ENCODE data around the gene ROBO1. TPM values are rescaled to one million over a fixed set of nuclear protein-coding genes. Genes with fewer than 3 reads are reported as not detected.

ROBO1 gene
- total RNA-seq, 8 experiments from 2014 or later = 45.0 to 147 (median 67.8) TPM

- Histone ChIP-seq H3K4me1 (replicated peaks in 1 of 2) (peaks cover 7 to 11% of the 10 kb centered on the region in 2 donors), H3K27ac (no peak overlapping the region), H3K4me3 (no peak overlapping the region)
- ATAC-seq (replicated peaks in 6 of 8) = peak in 1 of 8 experiments; percentile 11
- 0 to 100% (median 58%) methylated on average over 1 of the region's 1 CpG; no CpG with 5 or more reads in 2 of the 10 experiments for WGBS, 10 experiments
- in situ Hi-C loops (cut with MboI; ENCODE audit: low pct_unique_long_range_greater_than_20kb in 2 of 9, low sequenced_read_pairs in 9 of 9, unreplicated experiment in 9 of 9) = loop anchor here in 1 of 9 experiments (25.0 kb wide), 1 partner anchor 224 kb away; no protein-coding TSS in a partner anchor
Measured at GRCh38 chr3:79761441-79761840, 6.4 kb downstream of the ROBO1 start.

- WGBS, 10 experiments = 0 to 100% (median 56%) methylated on average over 1 of the region's 1 CpG
- ATAC-seq (replicated peaks in 6 of 8) = no peak
- H3K4me3 ChIP-seq = no peak overlapping the region
- in situ Hi-C loops (cut with MboI; ENCODE audit: low pct_unique_long_range_greater_than_20kb in 2 of 9, low sequenced_read_pairs in 9 of 9, unreplicated experiment in 9 of 9) = loop anchor here in 1 of 9 experiments (25.0 kb wide), 1 partner anchor 214 kb away; no protein-coding TSS in a partner anchor
- no peak overlapping the region for H3K27ac ChIP-seq
- H3K4me1 ChIP-seq (replicated peaks in 1 of 2) = no peaks in the 10 kb centered on the region
Measured at GRCh38 chr3:79751703-79752102, 16.1 kb downstream of the ROBO1 start.

GRCh38 chr3:79737530-79737929, 30.3 kb downstream of the ROBO1 start:
- Histone ChIP-seq H3K4me1 (replicated peaks in 1 of 2) (no peaks in the 10 kb centered on the region), H3K4me3 (no peak overlapping the region), H3K27ac (no peak overlapping the region)
- in situ Hi-C loops (cut with MboI; ENCODE audit: low pct_unique_long_range_greater_than_20kb in 2 of 9, low sequenced_read_pairs in 9 of 9, unreplicated experiment in 9 of 9) = no loop called here
- ATAC-seq (replicated peaks in 6 of 8) = no peak

- peak in 1 of 8 experiments; percentile 55 for ATAC-seq (replicated peaks in 6 of 8)
- WGBS, 10 experiments = 0 to 60% (median 14%) methylated on average over 2 of the region's 2 CpGs; no CpG with 5 or more reads in 2 of the 10 experiments
- in situ Hi-C loops (cut with MboI; ENCODE audit: low pct_unique_long_range_greater_than_20kb in 2 of 9, low sequenced_read_pairs in 9 of 9, unreplicated experiment in 9 of 9) = no loop called here
- Histone ChIP-seq H3K4me3 (no peak overlapping the region), H3K27ac (no peak overlapping the region), H3K4me1 (replicated peaks in 1 of 2) (peaks cover 0 to 5% of the 10 kb centered on the region in 2 donors)
Measured at GRCh38 chr3:79729096-79729495, 38.7 kb downstream of the ROBO1 start.

GRCh38 chr3:79726786-79727185, 41.0 kb downstream of the ROBO1 start:
- Histone ChIP-seq H3K27ac (no peak overlapping the region), H3K4me3 (no peak overlapping the region), H3K4me1 (replicated peaks in 1 of 2) (peaks cover 0 to 5% of the 10 kb centered on the region in 2 donors)
- peak in 5 of 8 experiments; percentile 24 to 52 (median 37) for ATAC-seq (replicated peaks in 6 of 8)
- WGBS, 10 experiments = 0 to 43% (median 31%) methylated on average over 1 of the region's 1 CpG; no CpG with 5 or more reads in 4 of the 10 experiments
- in situ Hi-C loops (cut with MboI; ENCODE audit: low pct_unique_long_range_greater_than_20kb in 2 of 9, low sequenced_read_pairs in 9 of 9, unreplicated experiment in 9 of 9) = no loop called here

- no peak for ATAC-seq (replicated peaks in 6 of 8)
- H3K4me3 ChIP-seq = no peak overlapping the region
- 3 to 91% (median 66%) methylated on average over 1 to 9 of the region's 9 CpGs; no CpG with 5 or more reads in 1 of the 10 experiments for WGBS, 10 experiments
- in situ Hi-C loops (cut with MboI; ENCODE audit: low pct_unique_long_range_greater_than_20kb in 2 of 9, low sequenced_read_pairs in 9 of 9, unreplicated experiment in 9 of 9) = no loop called here
- H3K4me1 ChIP-seq (replicated peaks in 1 of 2) = peaks cover 0 to 5% of the 10 kb centered on the region in 2 donors
- no peak overlapping the region for H3K27ac ChIP-seq
Measured at GRCh38 chr3:79724206-79724605, 43.6 kb downstream of the ROBO1 start.

GRCh38 chr3:79690072-79690471, 77.7 kb downstream of the ROBO1 start:
- 0 to 100% (median 0%) methylated on average over 1 of the region's 1 CpG; no CpG with 5 or more reads in 5 of the 10 experiments for WGBS, 10 experiments
- Histone ChIP-seq H3K27ac (no peak overlapping the region), H3K4me3 (no peak overlapping the region), H3K4me1 (replicated peaks in 1 of 2) (no peaks in the 10 kb centered on the region)
- in situ Hi-C loops (cut with MboI; ENCODE audit: low pct_unique_long_range_greater_than_20kb in 2 of 9, low sequenced_read_pairs in 9 of 9, unreplicated experiment in 9 of 9) = no loop called here
- ATAC-seq (replicated peaks in 6 of 8) = no peak

- in situ Hi-C loops (cut with MboI; ENCODE audit: low pct_unique_long_range_greater_than_20kb in 2 of 9, low sequenced_read_pairs in 9 of 9, unreplicated experiment in 9 of 9) = no loop called here
- no peak for ATAC-seq (replicated peaks in 6 of 8)
Measured at GRCh38 chr3:79685108-79685507, 82.7 kb downstream of the ROBO1 start.

GRCh38 chr3:79684041-79684440, 83.8 kb downstream of the ROBO1 start:
- 20 to 100% (median 93%) methylated on average over 1 of the region's 1 CpG; no CpG with 5 or more reads in 1 of the 10 experiments for WGBS, 10 experiments
- ATAC-seq (replicated peaks in 6 of 8) = no peak
- H3K4me3 ChIP-seq = no peak overlapping the region
- in situ Hi-C loops (cut with MboI; ENCODE audit: low pct_unique_long_range_greater_than_20kb in 2 of 9, low sequenced_read_pairs in 9 of 9, unreplicated experiment in 9 of 9) = no loop called here
- no peaks in the 10 kb centered on the region for H3K4me1 ChIP-seq (replicated peaks in 1 of 2)
- no peak overlapping the region for H3K27ac ChIP-seq

More at GRCh38 chr3:79685108-79685507, 82.7 kb downstream of the ROBO1 start:
- Histone ChIP-seq H3K4me3 (no peak overlapping the region), H3K27ac (no peak overlapping the region), H3K4me1 (replicated peaks in 1 of 2) (no peaks in the 10 kb centered on the region)

- ATAC-seq (replicated peaks in 6 of 8) = no peak
- in situ Hi-C loops (cut with MboI; ENCODE audit: low pct_unique_long_range_greater_than_20kb in 2 of 9, low sequenced_read_pairs in 9 of 9, unreplicated experiment in 9 of 9) = no loop called here
- WGBS, 10 experiments = 0 to 95% (median 83%) methylated on average over 2 of the region's 2 CpGs; no CpG with 5 or more reads in 3 of the 10 experiments
- Histone ChIP-seq H3K4me1 (replicated peaks in 1 of 2) (no peaks in the 10 kb centered on the region), H3K4me3 (no peak overlapping the region), H3K27ac (no peak overlapping the region)
Measured at GRCh38 chr3:79672731-79673130, 95.1 kb downstream of the ROBO1 start.

GRCh38 chr3:79672075-79672474, 95.7 kb downstream of the ROBO1 start:
- Histone ChIP-seq H3K27ac (no peak overlapping the region), H3K4me3 (no peak overlapping the region), H3K4me1 (replicated peaks in 1 of 2) (no peaks in the 10 kb centered on the region)
- whole genome bisulfite sequencing, 10 experiments = 0 to 86% (median 44%) methylated on average over 1 of the region's 1 CpG; no CpG with 5 or more reads in 1 of the 10 experiments
- no peak for ATAC-seq (replicated peaks in 6 of 8)
- in situ Hi-C loops (cut with MboI; ENCODE audit: low pct_unique_long_range_greater_than_20kb in 2 of 9, low sequenced_read_pairs in 9 of 9, unreplicated experiment in 9 of 9) = no loop called here

- in situ Hi-C loops (cut with MboI; ENCODE audit: low pct_unique_long_range_greater_than_20kb in 2 of 9, low sequenced_read_pairs in 9 of 9, unreplicated experiment in 9 of 9) = no loop called here
- WGBS, 10 experiments = 12 to 100% (median 59%) methylated on average over 1 to 3 of the region's 3 CpGs
- Histone ChIP-seq H3K27ac (no peak overlapping the region), H3K4me3 (no peak overlapping the region), H3K4me1 (replicated peaks in 1 of 2) (no peaks in the 10 kb centered on the region)
- no peak for ATAC-seq (replicated peaks in 6 of 8)
Measured at GRCh38 chr3:79670178-79670577, 97.6 kb downstream of the ROBO1 start.

GRCh38 chr3:79664455-79664854, 103.3 kb downstream of the ROBO1 start:
- no peak overlapping the region for H3K4me3 ChIP-seq
- in situ Hi-C loops (cut with MboI; ENCODE audit: low pct_unique_long_range_greater_than_20kb in 2 of 9, low sequenced_read_pairs in 9 of 9, unreplicated experiment in 9 of 9) = no loop called here
- H3K27ac ChIP-seq = no peak overlapping the region
- H3K4me1 ChIP-seq (replicated peaks in 1 of 2) = peaks cover 3 to 4% of the 10 kb centered on the region in 2 donors
- ATAC-seq (replicated peaks in 6 of 8) = peak in 5 of 8 experiments; percentile 27 to 89 (median 42)
- WGBS, 10 experiments = 8 to 92% (median 60%) methylated on average over 1 to 7 of the region's 7 CpGs; no CpG with 5 or more reads in 1 of the 10 experiments

GRCh38 chr3:79661896-79662295, 105.9 kb downstream of the ROBO1 start:
- Histone ChIP-seq H3K4me1 (replicated peaks in 1 of 2) (peaks cover 3 to 4% of the 10 kb centered on the region in 2 donors), H3K4me3 (no peak overlapping the region), H3K27ac (no peak overlapping the region)
- 0 to 58% (median 32%) methylated on average over 2 to 3 of the region's 3 CpGs; no CpG with 5 or more reads in 1 of the 10 experiments for WGBS, 10 experiments
- in situ Hi-C loops (cut with MboI; ENCODE audit: low pct_unique_long_range_greater_than_20kb in 2 of 9, low sequenced_read_pairs in 9 of 9, unreplicated experiment in 9 of 9) = no loop called here
- ATAC-seq (replicated peaks in 6 of 8) = peak in 5 of 8 experiments; percentile 43 to 79 (median 47)
